HG03175 (cell line): ENCODE measurements around the gene ZNF112.
A peak's percentile ranks its signal among the peaks of the same experiment; 100 is the strongest.
"Not testable (repeated sequence)": the region's sequence is repeated elsewhere in the genome, so short reads cannot be mapped to it uniquely, and the experiment has no call there.

ENCODE experiments used
- ATAC-seq: cut with Tn5 transposase; IDR thresholded peaks from one replicate; pipeline ENCODE4 v1.9.1; 2021; ENCODE audit warnings: mild to moderate bottlenecking, moderate library complexity; ENCODE audit not compliant: unreplicated experiment

Gene ZNF112

DNA sequence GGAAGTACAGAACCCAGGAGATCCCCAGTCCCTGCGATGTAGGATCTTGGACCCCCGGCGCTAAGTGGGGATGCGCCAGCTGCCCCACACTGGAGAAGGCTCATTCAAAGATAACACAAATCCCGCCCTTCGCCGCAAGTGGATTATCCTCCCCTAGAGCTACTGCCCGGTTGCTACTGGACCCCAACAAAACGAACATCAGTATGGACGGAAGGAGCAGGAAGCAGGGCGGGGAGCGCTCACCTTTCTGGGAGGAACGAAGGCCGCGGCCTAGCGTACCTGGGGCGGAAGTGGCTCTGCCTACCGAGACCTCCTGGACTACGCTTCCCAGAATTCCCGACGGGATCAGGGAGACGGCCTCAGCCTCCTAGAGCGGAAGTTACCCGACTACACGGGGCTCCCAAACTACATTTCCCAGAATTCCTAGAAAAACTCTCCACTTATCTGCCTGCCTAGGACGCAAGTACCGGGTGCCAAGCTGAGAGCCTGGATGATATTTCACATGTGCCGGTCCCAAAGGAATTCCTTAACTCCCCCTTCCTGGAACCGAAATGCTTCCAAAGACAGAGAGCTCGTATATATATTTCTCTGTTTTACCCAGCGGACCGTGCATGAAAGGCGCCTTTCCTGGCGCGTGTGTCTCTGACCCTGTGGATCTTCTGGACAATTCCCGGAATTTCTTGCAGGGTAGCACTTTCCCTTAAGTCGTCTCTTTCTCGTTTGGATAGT lies at the start of gene ZNF112:
Gene ZNF112, minus strand, starts transcription at position 298 of the 729 bp plus-strand sequence. CDS start 16,141 bp downstream, outside the sequence.
- ATAC-seq, result no peak

DNA sequence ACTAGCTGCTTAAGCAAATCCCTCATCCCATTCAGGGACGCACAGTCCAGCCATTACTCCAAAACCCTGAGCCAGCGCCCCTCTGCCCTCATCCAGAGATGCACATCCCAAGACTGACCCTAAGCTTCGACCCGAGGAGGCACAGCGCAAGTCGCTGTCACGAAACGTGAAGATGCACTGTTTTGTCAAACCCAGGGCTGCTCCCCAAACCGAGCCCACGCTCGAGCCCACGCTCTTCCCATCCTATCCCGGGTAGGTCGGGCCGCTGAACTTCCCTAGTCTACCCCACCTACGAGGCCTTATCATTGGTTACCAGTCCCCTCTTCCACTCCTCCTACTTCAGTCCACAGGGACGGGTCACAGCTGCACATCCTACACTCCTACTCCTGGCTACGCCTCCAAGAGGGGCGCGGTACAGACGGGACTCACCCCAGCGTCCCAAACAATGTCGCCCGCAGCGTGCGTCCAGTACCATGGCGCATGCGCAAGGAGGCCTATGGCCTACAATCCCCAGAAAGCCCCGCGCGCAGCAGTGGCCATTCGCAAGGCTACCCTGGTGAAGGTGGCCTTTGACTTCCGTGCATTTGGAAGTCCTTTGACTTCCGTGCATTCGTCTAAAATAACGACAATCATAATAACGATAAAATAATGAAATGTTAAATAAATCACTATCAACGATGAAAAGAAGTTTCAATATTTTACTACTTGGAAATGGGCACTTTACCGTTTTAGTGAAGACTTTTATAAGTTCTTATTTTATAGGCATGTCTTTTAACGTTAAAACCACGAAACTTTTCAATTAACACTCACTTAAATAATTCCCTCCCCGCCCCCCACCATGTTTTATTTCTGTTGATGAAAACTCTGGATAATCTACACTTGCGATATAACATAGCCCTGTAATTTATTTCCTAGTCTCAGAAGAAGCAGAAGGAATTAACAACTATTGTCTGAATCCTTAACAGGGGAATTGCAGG lies 44.9 kb upstream of the ZNF112 start, which contains the start of gene ZNF285:
Gene ZNF285, minus strand, starts transcription at position 470 of the 977 bp plus-strand sequence. CDS start 4,395 bp downstream, outside the sequence.
- no peak for ATAC-seq

DNA sequence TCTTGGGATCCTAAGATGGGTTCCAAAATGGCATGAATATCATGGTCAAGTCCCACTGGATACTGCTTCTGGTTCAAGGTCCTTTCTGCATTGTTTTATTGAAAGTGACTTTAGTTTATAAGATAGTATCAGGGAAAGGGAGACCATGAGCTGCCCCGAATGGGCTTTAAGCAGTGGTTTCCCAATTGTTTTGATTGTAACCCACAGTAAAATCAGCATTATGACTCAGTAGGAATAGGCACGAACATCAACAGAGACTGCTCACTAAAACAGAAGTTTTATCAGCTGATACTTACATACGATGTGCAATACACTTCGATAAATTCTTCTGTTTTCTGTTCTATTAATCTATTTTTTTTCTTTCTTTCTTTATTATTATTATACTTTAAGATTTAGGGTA lies 32.8 kb upstream of the ZNF112 start:
- ATAC-seq, result not testable (repeated sequence)

DNA sequence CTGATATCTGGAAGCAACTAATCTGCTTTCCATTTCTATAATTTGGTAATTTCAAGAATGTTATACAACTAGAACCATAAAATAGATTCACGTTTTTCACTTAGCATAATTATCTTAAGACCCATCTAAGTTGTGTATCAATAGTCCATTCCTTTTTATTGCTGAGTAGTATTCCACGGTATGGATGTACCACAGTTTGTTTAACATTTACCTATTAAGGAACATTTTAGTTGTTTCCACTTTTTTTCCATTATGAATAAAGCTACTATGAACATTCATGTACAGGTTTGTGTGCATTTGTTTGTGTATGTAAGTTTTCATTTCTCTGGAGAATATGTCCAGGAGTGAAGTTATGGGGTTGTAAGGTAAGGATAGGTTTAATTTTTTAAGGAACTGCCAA lies 18.3 kb upstream of the ZNF112 start:
- ATAC-seq, result no peak

DNA sequence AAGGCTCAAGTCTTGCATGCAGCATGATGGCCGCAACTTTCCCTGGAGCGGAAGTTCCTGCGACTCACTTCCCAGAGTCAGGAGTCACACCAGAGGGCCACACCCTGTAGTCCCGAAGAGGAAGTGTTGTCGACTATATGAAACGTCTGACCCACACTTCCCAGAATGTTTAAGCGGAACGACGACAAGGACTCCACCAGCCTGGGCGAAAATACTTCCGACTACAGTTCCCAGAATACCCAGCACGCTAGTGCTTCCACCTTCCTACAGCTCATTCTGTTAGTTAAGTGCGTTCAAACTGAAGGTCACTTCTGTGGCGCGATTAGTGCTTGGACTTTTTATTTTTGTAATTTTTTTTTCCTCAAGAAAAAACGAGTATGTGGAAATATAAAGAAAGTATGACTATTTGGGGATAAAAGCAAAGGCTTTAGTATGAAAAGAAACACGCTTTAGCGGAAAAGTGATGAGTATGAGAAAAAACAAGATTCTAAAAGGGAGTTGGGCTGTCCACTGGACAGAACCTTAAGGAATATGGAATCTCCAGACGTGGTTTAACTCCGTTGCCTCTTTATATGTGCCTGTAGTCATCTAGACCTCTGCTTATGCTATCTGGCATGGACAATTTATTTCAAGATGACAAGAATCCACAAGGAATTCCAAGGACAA lies 15.5 kb upstream of the ZNF112 start:
- ATAC-seq, result no peak

DNA sequence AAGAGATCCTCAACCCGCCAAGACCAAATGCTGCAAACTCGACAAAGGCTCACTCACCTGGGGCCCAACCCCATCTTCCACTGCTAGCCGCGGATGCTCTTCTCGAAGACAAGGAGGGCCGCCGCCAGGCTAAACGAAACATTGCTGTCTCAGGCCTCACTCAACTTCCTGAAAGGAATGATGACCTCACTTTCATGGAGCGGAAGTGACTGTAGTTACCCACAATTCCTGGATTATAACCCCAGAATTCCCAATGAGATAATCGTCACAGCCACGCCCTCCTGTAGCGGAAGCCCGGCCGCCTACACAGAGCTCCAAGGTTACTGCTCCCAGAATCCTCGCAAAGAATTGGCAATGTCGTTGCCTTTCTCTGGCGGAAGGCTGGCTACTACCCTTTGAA lies 10.5 kb upstream of the ZNF112 start:
- no peak for ATAC-seq

DNA sequence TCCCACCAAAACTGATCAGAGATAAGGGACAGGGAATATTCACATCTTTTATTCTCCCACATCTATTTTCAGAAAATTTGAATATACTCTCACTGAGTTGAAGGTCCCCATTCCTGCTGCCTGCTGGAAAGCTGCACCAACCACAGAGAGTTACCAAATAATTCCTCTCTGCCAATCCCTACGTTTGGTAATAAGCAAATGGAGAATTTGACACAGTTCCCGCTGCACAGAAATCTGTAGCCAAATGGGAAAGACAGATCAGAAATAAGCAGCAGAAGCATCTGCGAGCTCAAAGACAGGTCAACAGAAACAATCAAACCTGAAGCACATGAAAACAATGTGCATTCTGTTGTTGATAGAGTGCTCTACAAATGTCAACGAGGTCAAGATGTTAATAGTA lies 9.9 kb downstream of the ZNF112 start:
- ATAC-seq, result no peak

DNA sequence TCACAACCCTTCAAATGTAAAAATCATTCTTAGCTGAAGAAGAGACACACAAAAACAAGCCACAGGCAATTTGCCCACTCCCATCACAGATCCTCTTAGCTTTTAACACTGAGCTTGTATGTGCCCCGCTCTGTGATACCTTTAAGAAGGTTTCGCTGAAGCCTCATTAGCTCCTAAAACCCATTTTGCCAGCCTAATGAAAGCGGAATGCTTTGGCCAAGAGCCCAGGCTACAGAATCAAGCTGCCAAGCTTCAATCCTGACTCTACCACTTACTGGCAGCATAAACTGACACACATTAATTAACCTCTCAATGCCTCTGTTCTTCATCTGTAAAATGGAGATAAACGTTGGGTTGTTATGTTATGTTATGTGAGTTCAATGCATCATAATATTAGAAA lies 10.5 kb downstream of the ZNF112 start:
- ATAC-seq, result no peak

DNA sequence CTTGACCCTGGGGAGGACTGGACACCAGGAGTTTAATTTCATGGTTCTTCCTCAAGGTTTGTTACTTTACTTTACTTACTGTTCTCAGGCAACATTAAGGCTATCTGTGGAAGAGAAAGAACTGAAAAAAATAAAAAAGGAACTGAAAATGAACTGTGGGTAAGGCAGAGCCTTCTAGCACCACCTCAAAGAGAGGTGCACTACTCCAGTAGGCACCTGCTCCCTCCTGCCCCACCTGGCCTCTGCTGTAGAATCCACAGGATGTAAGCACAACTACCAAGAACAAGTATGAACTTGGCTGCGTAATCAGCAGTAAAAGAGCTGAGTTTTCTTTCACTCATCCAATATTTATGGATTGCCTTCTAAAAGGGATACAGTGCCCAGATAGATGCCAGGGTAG lies 12.2 kb downstream of the ZNF112 start:
- no peak for ATAC-seq

DNA sequence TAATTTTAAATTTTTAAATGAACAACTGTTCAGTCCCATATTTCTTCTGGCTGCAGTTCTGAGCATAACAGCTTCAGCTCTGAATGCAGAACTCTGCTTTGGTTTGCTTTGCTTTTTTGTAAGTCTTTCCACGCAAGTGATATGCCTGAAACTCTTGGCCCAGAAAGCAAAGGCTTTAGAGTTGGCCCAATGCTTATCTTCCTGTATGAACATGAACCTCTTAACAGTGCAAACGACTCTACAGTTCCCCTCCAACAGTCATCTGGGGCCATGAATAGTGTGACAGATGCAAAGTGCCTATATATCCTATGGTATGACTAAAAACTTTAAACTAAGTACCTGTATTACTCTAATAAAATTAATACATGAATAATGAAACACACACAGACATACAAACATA lies 14.7 kb downstream of the ZNF112 start:
- ATAC-seq, result no peak

DNA sequence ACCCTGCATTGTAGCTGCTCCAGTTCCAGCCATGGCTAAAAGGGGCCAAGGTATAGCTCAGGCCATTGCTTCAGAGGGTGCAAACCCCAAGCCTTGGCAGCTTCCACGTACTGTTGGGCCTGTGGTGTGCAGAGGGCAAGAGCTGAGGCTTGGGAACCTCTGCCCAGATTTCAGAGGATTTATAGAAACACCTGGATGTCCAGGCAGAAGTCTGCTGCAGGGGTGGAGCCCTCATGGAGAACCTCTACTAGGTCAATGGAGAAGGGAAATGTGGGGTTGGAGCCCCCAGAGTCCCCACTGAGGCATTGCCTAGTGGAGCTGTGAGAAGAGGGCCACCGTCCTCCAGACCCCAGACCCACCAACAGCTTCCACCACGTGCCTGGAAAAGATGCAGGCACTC lies 21.8 kb downstream of the ZNF112 start:
- ATAC-seq, result not testable (repeated sequence)

DNA sequence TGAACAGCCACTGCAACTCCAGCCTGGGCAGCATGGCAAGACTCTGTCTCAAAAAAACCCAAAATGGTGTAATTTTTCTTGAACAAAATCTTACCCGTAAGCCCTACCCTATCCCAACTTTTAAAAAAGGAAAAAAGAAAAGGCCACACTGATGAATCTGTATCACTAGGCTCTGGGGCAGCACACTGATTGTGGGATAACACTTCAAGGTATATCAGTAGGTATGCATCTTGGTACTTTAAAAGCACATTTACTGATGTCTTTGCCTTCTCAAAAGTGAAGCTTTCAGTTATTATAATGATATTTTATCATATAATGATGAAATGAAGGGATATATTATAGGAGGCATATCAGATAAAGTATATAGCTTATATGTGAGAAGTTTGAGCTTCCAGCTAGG lies 24.3 kb downstream of the ZNF112 start:
- ATAC-seq, result no peak

DNA sequence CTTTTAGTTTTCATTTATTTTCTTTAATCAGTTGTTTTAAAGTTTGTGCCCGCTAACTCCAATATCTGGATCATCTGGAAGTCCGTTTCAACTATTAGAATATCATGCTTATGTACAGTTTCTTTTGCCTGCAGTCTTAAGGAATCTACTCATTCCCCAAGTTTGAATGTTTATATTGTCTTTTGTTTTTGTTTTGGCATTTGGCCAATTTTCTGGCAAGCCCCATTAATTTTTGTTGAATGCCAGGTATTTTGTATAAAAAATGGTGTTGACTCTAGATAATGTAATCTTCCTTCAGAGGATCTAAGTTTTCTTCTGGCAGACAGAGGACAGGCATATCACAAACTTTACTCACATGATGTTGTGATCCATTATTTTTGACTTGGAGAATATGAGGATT lies 40.6 kb downstream of the ZNF112 start:
- ATAC-seq, result no peak

DNA sequence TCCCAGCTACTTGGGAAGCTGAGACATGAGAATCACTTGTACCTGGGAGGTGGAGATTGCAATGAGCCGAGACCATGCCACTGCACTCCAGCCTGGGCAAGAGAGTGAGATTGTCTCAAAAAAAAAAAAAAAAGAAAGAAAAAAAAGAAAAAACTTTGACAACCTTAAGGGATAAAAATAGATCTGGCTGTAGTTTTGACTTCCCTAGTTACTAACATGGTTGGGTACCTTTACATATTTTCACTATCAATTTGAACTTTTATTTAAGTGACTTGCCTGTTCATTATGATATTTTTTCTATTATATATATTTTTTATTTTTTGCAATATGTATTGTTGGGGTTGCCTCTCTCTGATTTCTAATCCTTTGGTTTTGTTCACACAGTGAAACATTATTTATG lies 43.2 kb downstream of the ZNF112 start:
- no peak for ATAC-seq

DNA sequence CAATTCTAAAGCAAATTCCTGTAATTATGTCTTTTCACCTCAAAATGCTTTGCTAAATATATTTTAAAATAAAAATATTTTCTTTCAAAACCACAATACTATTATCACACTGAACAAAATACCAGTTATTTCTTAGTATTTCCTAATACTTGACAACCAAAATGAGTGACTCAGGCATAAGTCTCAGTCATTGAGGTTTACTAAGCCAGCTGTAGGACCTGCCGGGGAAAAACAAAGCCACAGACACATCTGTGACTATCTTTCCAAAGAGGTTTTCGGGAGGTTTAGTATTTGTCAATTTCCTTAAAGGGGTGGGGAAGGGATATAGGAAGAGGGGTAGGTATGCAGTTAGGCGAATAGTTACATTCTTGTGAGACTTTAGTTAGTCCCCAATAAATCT lies 48.5 kb downstream of the ZNF112 start:
- no peak for ATAC-seq

DNA sequence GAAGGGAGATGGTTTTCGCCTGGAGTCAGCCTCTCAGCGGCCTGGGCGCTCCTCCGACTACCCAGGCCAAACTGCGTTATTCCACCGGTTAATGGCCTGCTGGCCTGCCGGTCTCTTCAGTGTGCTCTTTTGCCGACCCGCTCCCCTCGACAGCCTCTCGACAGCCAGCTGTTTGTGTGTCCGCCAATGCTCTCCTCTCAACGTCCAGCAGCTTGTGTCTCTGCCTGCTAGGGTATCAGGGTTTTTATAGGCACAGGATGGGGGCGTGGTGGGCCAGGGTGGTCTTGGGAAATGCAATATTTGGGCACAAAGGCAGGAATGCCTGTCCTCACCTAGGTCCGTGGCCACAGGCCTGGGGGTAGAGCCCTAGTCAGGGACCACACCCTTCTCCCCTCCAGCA lies 50.2 kb downstream of the ZNF112 start:
- ATAC-seq, result no peak

DNA sequence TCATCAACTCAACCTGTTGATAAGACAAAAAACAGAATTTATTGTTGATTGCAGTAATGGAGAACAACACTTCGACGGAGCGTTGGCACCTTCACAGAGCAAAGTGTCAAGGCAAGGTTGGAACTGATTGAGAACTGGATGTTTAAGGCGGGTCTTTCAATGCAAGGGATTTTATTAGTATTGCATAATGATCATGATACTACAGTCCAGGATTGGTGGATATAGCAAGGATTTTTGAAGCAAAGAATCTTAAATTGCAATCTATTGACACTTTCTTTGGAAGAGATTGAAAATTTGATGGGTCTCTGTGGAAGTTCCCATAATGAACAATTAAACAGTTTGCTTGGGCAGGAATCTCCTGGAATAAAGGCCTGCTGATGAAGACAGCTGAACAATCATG lies 51.0 kb downstream of the ZNF112 start:
- ATAC-seq, result no peak

DNA sequence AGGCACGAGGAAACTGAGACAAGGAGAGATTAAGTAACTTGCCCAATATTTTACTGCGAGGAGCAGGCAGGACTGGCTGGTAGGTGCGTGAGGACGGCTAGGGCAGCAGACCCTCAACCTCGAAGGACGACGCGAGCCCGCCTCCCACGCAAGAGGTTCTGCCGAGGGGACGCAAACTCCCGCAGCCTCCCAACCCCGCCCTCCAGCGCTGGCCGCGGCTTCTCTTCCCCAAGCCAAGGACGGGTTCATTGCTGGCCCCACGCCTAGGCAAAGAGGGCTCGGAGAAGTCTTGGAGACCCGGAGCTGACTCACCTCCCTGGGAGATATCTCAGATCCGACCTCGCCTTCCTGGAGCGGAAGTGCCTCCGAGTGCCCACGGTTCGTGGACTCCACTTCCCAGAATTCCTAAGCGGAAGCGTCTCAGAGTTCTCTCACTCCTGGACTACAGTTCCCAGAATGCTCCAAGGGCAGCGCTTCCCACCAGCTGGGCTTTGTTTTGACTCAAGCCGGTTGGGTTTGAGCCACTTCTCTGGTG lies 51.8 kb downstream of the ZNF112 start, which contains the start of gene ZNF235:
Gene ZNF235, minus strand, starts transcription at position 367 of the 535 bp plus-strand sequence. CDS start 1,621 bp downstream, outside the sequence.
- peak; percentile 88 for ATAC-seq

DNA sequence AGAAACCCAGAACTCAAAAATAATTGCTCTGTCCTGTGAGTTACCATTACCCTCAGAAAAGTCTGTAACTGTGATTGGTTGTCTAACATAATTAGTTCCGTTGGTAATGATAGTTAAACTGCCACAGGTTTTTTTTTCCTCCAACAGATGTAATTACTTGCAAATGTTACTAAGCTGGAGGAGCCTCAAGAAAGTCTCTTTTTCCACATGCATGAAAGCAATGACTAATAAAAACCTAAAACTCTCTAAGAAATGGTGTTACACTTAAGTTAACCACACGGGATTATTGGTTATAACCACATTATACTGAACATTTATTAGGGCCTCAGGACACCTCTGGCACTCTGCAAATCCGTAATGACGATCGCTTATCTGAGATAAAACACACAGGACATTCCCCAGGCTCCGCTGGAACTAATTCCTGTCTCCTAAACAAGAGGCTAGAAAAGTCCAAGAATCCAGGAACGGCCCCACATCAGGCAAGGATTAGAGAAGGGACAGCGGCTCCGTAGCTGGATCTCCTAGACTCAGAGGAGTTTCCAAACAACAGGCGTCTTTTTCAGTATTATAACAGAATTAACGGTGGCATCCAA lies 52.4 kb downstream of the ZNF112 start:
- ATAC-seq, result no peak

DNA sequence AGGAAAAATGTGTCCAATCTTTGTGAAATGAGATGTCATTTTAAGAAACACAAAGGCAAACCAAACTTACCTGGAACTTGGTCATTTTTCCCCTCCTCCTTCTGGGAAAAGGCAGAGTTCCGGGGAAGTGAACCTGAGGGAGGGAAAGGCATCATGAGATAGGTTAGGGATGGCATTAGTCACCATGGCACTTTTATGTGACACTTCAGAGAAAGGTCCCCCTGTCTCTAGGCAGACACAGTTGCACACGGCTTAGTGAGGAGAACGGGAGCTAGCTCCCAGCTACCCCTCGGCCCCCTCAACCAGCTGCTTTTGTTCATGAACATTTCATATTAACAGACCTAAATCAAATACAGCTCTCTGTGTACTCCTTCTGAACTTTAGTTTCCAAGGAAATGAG lies 53.2 kb downstream of the ZNF112 start:
- ATAC-seq, result no peak
